Esophagus muscularis mucosa (tissue), 4 donors: ENCODE measurements around the gene SIAH2. TPM values are rescaled to one million over a fixed set of nuclear protein-coding genes. Genes with fewer than 3 reads are reported as not detected.

Experiments
- DNase-seq: peaks from one replicate; pipeline ENCODE4 v3.0.0-alpha.2; 2017; ENCODE audit errors: extremely low spot score
- H3K27ac ChIP-seq, 4 donors: fragments of 200-600 bp; sonication (generic); replicated peaks in 1 of 4; 1 replicate in 3 of 4; 2 replicates in 1 of 4; pipeline ENCODE4 v1.5.1; 2016 to 2019; ENCODE audit warnings: mild to moderate bottlenecking in 1 of 4
- H3K27me3 ChIP-seq, 4 donors: fragments of 200-600 bp; sonication (generic); one replicate each; pipeline versions ENCODE4 v1.5.1 to v1.6.0; 2016 to 2019
- H3K36me3 ChIP-seq, 4 donors: fragments of 200-600 bp; sonication (generic); one replicate each; pipeline ENCODE4 v1.5.1; 2016 to 2019
- H3K4me1 ChIP-seq, 4 donors: fragments of 200-600 bp; sonication (generic); one replicate each; pipeline ENCODE4 v1.5.1; 2016 to 2019
- H3K4me3 ChIP-seq, 4 donors: fragments of 200-600 bp; sonication (generic); 1 replicate in 2 of 4; 2 replicates in 2 of 4; pipeline ENCODE4 v1.5.1; 2016 to 2019; ENCODE audit warnings: mild to moderate bottlenecking in 4 of 4, moderate library complexity in 1 of 4
- H3K9me3 ChIP-seq, 4 donors: fragments of 200-600 bp; sonication (generic); 1 replicate in 3 of 4; 2 replicates in 1 of 4; pipeline ENCODE4 v1.5.1; 2016 to 2019
- CTCF ChIP-seq, 3 experiments: fragments of 200-600 bp in 2 of 3; fragments of 450-650 bp in 1 of 3; sonication (generic) in 2 of 3; IDR thresholded peaks; one replicate each; pipeline ENCODE4 v1.5.1; 2017 to 2019; ENCODE audit warnings: antibody characterized with exemption in 3 of 3, mild to moderate bottlenecking in 2 of 3, moderate library complexity in 1 of 3
- EP300 ChIP-seq: sonication (generic); formaldehyde crosslinking; IDR thresholded peaks from one replicate; pipeline ENCODE4 v1.6.1; 2017; ENCODE audit warnings: antibody characterized with exemption
- POLR2A ChIP-seq: fragments of 450-650 bp; IDR thresholded peaks from one replicate; pipeline ENCODE4 v1.6.1; 2017; ENCODE audit warnings: antibody characterized with exemption, moderate library complexity, mild to moderate bottlenecking, low read depth
- POLR2AphosphoS5 ChIP-seq, 2 donors: sonication (generic); formaldehyde crosslinking; IDR thresholded peaks; one replicate each; pipeline ENCODE4 v1.6.1; 2017; ENCODE audit warnings: antibody characterized with exemption in 2 of 2
- WGBS: methylation state at CpG from one replicate; pipeline ENCODE4 v1.1.5; 2018; 5-methylcytosine and 5-hydroxymethylcytosine counted together
- intact Hi-C: fragments of 100-400 bp; cut with DNase I; formaldehyde crosslinking; loops from one replicate; pipeline ENCODE4 v1.15.1; 2023
- total RNA-seq, 4 donors: library from RNA; depleted of rRNA; stranded (reverse); fragments of >200 nt; gene quantifications; one replicate each; pipeline versions ENCODE4 v1.1.0 to v1.2.1, GENCODE V29; 2016

SIAH2 gene
- total RNA-seq, 4 donors from 2014 or later, result 27.8 to 55.8 (median 43.3) TPM

GRCh38 chr3:150779402-150779858 is 16.5 kb upstream of the SIAH2 start:
- H3K9me3 ChIP-seq, result no peaks in the 10 kb centered on the region
- no peak for DNase-seq
- intact Hi-C loops, result no loop called here
- H3K27me3 ChIP-seq, result no peaks in the 10 kb centered on the region
- H3K27ac ChIP-seq, result no peak overlapping the region
- no peaks in the 10 kb centered on the region for H3K36me3 ChIP-seq
- no peaks in the 10 kb centered on the region for H3K4me1 ChIP-seq
- no peak for TF ChIP-seq EP300
- no peak for TF ChIP-seq CTCF (IDR thresholded peaks at IDR 0.05)
- TF ChIP-seq POLR2AphosphoS5 (IDR thresholded peaks at IDR 0.05), result no peak
- no peak for TF ChIP-seq POLR2A
- WGBS, result 93% methylated on average over 13 of the region's 22 CpGs
- no peak overlapping the region for H3K4me3 ChIP-seq

GRCh38 chr3:150778793-150779401 is 15.9 kb upstream of the SIAH2 start:
- no peak overlapping the region for H3K27ac ChIP-seq
- no peaks in the 10 kb centered on the region for H3K36me3 ChIP-seq
- 97% methylated on average over 16 of the region's 42 CpGs for WGBS
- H3K27me3 ChIP-seq, result no peaks in the 10 kb centered on the region
- TF ChIP-seq POLR2AphosphoS5 (IDR thresholded peaks at IDR 0.05) (no peak), CTCF (IDR thresholded peaks at IDR 0.05) (no peak), EP300 (no peak)
- intact Hi-C loops, result no loop called here
- H3K9me3 ChIP-seq, result no peaks in the 10 kb centered on the region
- no peaks in the 10 kb centered on the region for H3K4me1 ChIP-seq
- DNase-seq, result no peak
- H3K4me3 ChIP-seq, result no peak overlapping the region

- no peak for TF ChIP-seq POLR2AphosphoS5 (IDR thresholded peaks at IDR 0.05)
- TF ChIP-seq CTCF (IDR thresholded peaks at IDR 0.05), result no peak
- no peak for TF ChIP-seq POLR2A
- no peak for TF ChIP-seq EP300
- no peak overlapping the region for H3K4me3 ChIP-seq
- 96% methylated on average over 7 of the region's 7 CpGs for WGBS
- H3K36me3 ChIP-seq, result no peaks in the 10 kb centered on the region
- no peaks in the 10 kb centered on the region for H3K9me3 ChIP-seq
- DNase-seq, result no peak
- intact Hi-C loops, result no loop called here
- no peaks in the 10 kb centered on the region for H3K4me1 ChIP-seq
- no peak overlapping the region for H3K27ac ChIP-seq
- no peaks in the 10 kb centered on the region for H3K27me3 ChIP-seq
These were observed 12.1 kb upstream of the SIAH2 start for GRCh38 chr3:150775001-150775599.

GRCh38 chr3:150773616-150774192 is 10.7 kb upstream of the SIAH2 start:
- H3K4me1 ChIP-seq, result no peaks in the 10 kb centered on the region
- H3K27ac ChIP-seq, result no peak overlapping the region
- intact Hi-C loops, result no loop called here
- H3K36me3 ChIP-seq, result no peaks in the 10 kb centered on the region
- H3K27me3 ChIP-seq, result no peaks in the 10 kb centered on the region
- no peak overlapping the region for H3K4me3 ChIP-seq
- TF ChIP-seq POLR2A (no peak), CTCF (IDR thresholded peaks at IDR 0.05) (no peak), POLR2AphosphoS5 (IDR thresholded peaks at IDR 0.05) (no peak)
- 100% methylated on average over 3 of the region's 14 CpGs for WGBS
- no peak for DNase-seq
- H3K9me3 ChIP-seq, result no peaks in the 10 kb centered on the region
